Measurements from ENCODE around the gene SERINC2. TPM values are rescaled to one million over a fixed set of nuclear protein-coding genes. Genes with fewer than 3 reads are reported as not detected.
A peak's percentile ranks its signal among the peaks of the same experiment; 100 is the strongest.

Gene SERINC2
- total RNA-seq, 2 experiments from 2014 or later = 0.29 to 0.34 TPM

- CTCF ChIA-PET = interaction anchor here (2.0 kb wide), 1 partner anchor 12 kb away, joined by 6 read pairs; no protein-coding TSS in a partner anchor
These were observed 5.9 kb upstream of the SERINC2 start for GRCh38 chr1:31407029-31407626.

GRCh38 chr1:31408788-31409318 is 4.2 kb upstream of the SERINC2 start:
- Mint-ChIP-seq H3K9me3 (no peaks in the 10 kb centered on the region), H3K27me3 (peaks cover 30% of the 10 kb centered on the region), H3K4me1 (ENCODE audit: low read depth) (peaks cover 5% of the 10 kb centered on the region), H3K4me3 (no peak overlapping the region), H3K27ac (no peak overlapping the region), H3K36me3 (no peaks in the 10 kb centered on the region)
- no peak for DNase-seq
- intact Hi-C loops (cut with micrococcal nuclease) = no loop called here
- ChIA-PET CTCF (interaction anchor here (1.2 kb wide), 1 partner anchor 14 kb away, joined by 4 read pairs; no protein-coding TSS in a partner anchor), POLR2A (no interaction called here)

More at GRCh38 chr1:31407029-31407626, 5.9 kb upstream of the SERINC2 start:
- peaks cover 21% of the 10 kb centered on the region for H3K27me3 Mint-ChIP-seq
- no peak for DNase-seq
- intact Hi-C loops (cut with micrococcal nuclease) = no loop called here
- H3K36me3 Mint-ChIP-seq = no peaks in the 10 kb centered on the region
- no peak overlapping the region for H3K4me3 Mint-ChIP-seq
- no peaks in the 10 kb centered on the region for H3K4me1 Mint-ChIP-seq (ENCODE audit: low read depth)
- POLR2A ChIA-PET = no interaction called here
- H3K27ac Mint-ChIP-seq = no peak overlapping the region
- H3K9me3 Mint-ChIP-seq = no peaks in the 10 kb centered on the region

- H3K9me3 Mint-ChIP-seq = no peaks in the 10 kb centered on the region
- H3K27me3 Mint-ChIP-seq = peaks cover 40% of the 10 kb centered on the region
- ChIA-PET CTCF (interaction anchor here (0.6 to 3.2 kb wide), 3 partner anchors 12 to 183 kb away, joined by 3 to 15 read pairs (median 3); no protein-coding TSS in a partner anchor), POLR2A (no interaction called here)
- DNase-seq = no peak
- no peaks in the 10 kb centered on the region for H3K36me3 Mint-ChIP-seq
- no peak overlapping the region for H3K27ac Mint-ChIP-seq
- no peak overlapping the region for H3K4me3 Mint-ChIP-seq
- intact Hi-C loops (cut with micrococcal nuclease) = no loop called here
- peaks cover 6% of the 10 kb centered on the region for H3K4me1 Mint-ChIP-seq (ENCODE audit: low read depth)
These were observed 2.8 kb upstream of the SERINC2 start for GRCh38 chr1:31409946-31410858.

GRCh38 chr1:31410871-31411270 is 2.1 kb upstream of the SERINC2 start:
- H3K9me3 Mint-ChIP-seq = no peaks in the 10 kb centered on the region
- H3K4me1 Mint-ChIP-seq (ENCODE audit: low read depth) = peaks cover 6% of the 10 kb centered on the region
- ChIA-PET CTCF (interaction anchor here (0.6 to 3.2 kb wide), 4 partner anchors 10 to 182 kb away, joined by 3 to 15 read pairs (median 10); no protein-coding TSS in a partner anchor), POLR2A (no interaction called here)
- intact Hi-C loops (cut with micrococcal nuclease) = no loop called here
- no peak for DNase-seq
- H3K36me3 Mint-ChIP-seq = no peaks in the 10 kb centered on the region
- H3K27me3 Mint-ChIP-seq = peaks cover 47% of the 10 kb centered on the region
- H3K4me3 Mint-ChIP-seq = no peak overlapping the region
- no peak overlapping the region for H3K27ac Mint-ChIP-seq

- intact Hi-C loops (cut with micrococcal nuclease) = no loop called here
- Mint-ChIP-seq H3K4me3 (peak overlapping the region; percentile 19), H3K27ac (no peak overlapping the region), H3K4me1 (ENCODE audit: low read depth) (peaks cover 6% of the 10 kb centered on the region), H3K9me3 (no peaks in the 10 kb centered on the region), H3K27me3 (peaks cover 56% of the 10 kb centered on the region), H3K36me3 (no peaks in the 10 kb centered on the region)
- ChIA-PET POLR2A (no interaction called here), CTCF (interaction anchor here (2.0 to 3.2 kb wide), 3 partner anchors 8 to 17 kb away, joined by 7 to 15 read pairs (median 13); no protein-coding TSS in a partner anchor)
- no peak for DNase-seq
These were observed 808 bp upstream of the SERINC2 start for GRCh38 chr1:31412205-31412604.

GRCh38 chr1:31413405-31414001 is 490 bp downstream of the SERINC2 start:
- Mint-ChIP-seq H3K36me3 (no peaks in the 10 kb centered on the region), H3K9me3 (no peaks in the 10 kb centered on the region), H3K27me3 (peaks cover 54% of the 10 kb centered on the region), H3K4me3 (peak overlapping the region; percentile 62), H3K27ac (no peak overlapping the region), H3K4me1 (ENCODE audit: low read depth) (peaks cover 6% of the 10 kb centered on the region)
- intact Hi-C loops (cut with micrococcal nuclease) = no loop called here
- ChIA-PET POLR2A (no interaction called here), CTCF (interaction anchor here (1.1 to 2.6 kb wide), 2 partner anchors 9 to 18 kb away, joined by 5 to 11 read pairs; no protein-coding TSS in a partner anchor)
- DNase-seq = peak; percentile 15

GRCh38 chr1:31414980-31415370 is 2.0 kb downstream of the SERINC2 start:
- no peaks in the 10 kb centered on the region for H3K9me3 Mint-ChIP-seq
- no peaks in the 10 kb centered on the region for H3K36me3 Mint-ChIP-seq
- H3K4me3 Mint-ChIP-seq = no peak overlapping the region
- ChIA-PET CTCF (interaction anchor here (0.7 to 2.6 kb wide), 2 partner anchors 20 to 192 kb away, joined by 3 to 11 read pairs; no protein-coding TSS in a partner anchor), POLR2A (no interaction called here)
- H3K27me3 Mint-ChIP-seq = peaks cover 49% of the 10 kb centered on the region
- H3K4me1 Mint-ChIP-seq (ENCODE audit: low read depth) = peaks cover 6% of the 10 kb centered on the region
- DNase-seq = no peak
- H3K27ac Mint-ChIP-seq = no peak overlapping the region
- intact Hi-C loops (cut with micrococcal nuclease) = no loop called here

GRCh38 chr1:31415658-31416057 is 2.6 kb downstream of the SERINC2 start:
- Mint-ChIP-seq H3K4me1 (ENCODE audit: low read depth) (peaks cover 6% of the 10 kb centered on the region), H3K27ac (no peak overlapping the region), H3K9me3 (no peaks in the 10 kb centered on the region), H3K36me3 (no peaks in the 10 kb centered on the region), H3K4me3 (no peak overlapping the region), H3K27me3 (peaks cover 46% of the 10 kb centered on the region)
- intact Hi-C loops (cut with micrococcal nuclease) = no loop called here
- POLR2A ChIA-PET = no interaction called here
- CTCF ChIA-PET = interaction anchor here (2.6 kb wide), 1 partner anchor 20 kb away, joined by 11 read pairs; no protein-coding TSS in a partner anchor
- no peak for DNase-seq

GRCh38 chr1:31416101-31416736 is 3.2 kb downstream of the SERINC2 start:
- no peak overlapping the region for H3K4me3 Mint-ChIP-seq
- ChIA-PET POLR2A (no interaction called here), CTCF (interaction anchor here (2.6 kb wide), 1 partner anchor 21 kb away, joined by 11 read pairs; no protein-coding TSS in a partner anchor)
- H3K27me3 Mint-ChIP-seq = peaks cover 41% of the 10 kb centered on the region
- no peaks in the 10 kb centered on the region for H3K36me3 Mint-ChIP-seq
- H3K27ac Mint-ChIP-seq = no peak overlapping the region
- intact Hi-C loops (cut with micrococcal nuclease) = no loop called here
- DNase-seq = no peak
- H3K9me3 Mint-ChIP-seq = no peaks in the 10 kb centered on the region
- H3K4me1 Mint-ChIP-seq (ENCODE audit: low read depth) = peaks cover 6% of the 10 kb centered on the region

GRCh38 chr1:31417148-31417547 is 4.1 kb downstream of the SERINC2 start:
- ChIA-PET POLR2A (no interaction called here), CTCF (no interaction called here)
- intact Hi-C loops (cut with micrococcal nuclease) = no loop called here
- no peak overlapping the region for H3K4me3 Mint-ChIP-seq
- DNase-seq = no peak
- no peaks in the 10 kb centered on the region for H3K36me3 Mint-ChIP-seq
- peaks cover 6% of the 10 kb centered on the region for H3K4me1 Mint-ChIP-seq (ENCODE audit: low read depth)
- H3K27ac Mint-ChIP-seq = no peak overlapping the region
- H3K27me3 Mint-ChIP-seq = peaks cover 37% of the 10 kb centered on the region
- no peaks in the 10 kb centered on the region for H3K9me3 Mint-ChIP-seq

GRCh38 chr1:31418626-31419323 is 5.8 kb downstream of the SERINC2 start:
- POLR2A ChIA-PET = no interaction called here
- no peaks in the 10 kb centered on the region for H3K9me3 Mint-ChIP-seq
- H3K4me3 Mint-ChIP-seq = no peak overlapping the region
- H3K27me3 Mint-ChIP-seq = peaks cover 42% of the 10 kb centered on the region
- CTCF ChIA-PET = interaction anchor here (0.7 to 6.6 kb wide), 4 partner anchors 24 to 321 kb away, joined by 3 to 75 read pairs (median 18); no protein-coding TSS in a partner anchor
- H3K36me3 Mint-ChIP-seq = no peaks in the 10 kb centered on the region
- DNase-seq = no peak
- peaks cover 2% of the 10 kb centered on the region for H3K4me1 Mint-ChIP-seq (ENCODE audit: low read depth)
- no peak overlapping the region for H3K27ac Mint-ChIP-seq
- intact Hi-C loops (cut with micrococcal nuclease) = no loop called here
